DMS114 treated with DMSO at 0.1 percent for 48 hours (cell line): ENCODE measurements around the gene GARIN5B.
"Not testable (repeated sequence)": the region's sequence is repeated elsewhere in the genome, so short reads cannot be mapped to it uniquely, and the experiment has no call there.

ENCODE experiments used
- DNase-seq: peaks from one replicate; lab custom pipeline; 2025; ENCODE audit not compliant: unreplicated experiment; lab: John Stamatoyannopoulos, UW

GARIN5B gene

DNA sequence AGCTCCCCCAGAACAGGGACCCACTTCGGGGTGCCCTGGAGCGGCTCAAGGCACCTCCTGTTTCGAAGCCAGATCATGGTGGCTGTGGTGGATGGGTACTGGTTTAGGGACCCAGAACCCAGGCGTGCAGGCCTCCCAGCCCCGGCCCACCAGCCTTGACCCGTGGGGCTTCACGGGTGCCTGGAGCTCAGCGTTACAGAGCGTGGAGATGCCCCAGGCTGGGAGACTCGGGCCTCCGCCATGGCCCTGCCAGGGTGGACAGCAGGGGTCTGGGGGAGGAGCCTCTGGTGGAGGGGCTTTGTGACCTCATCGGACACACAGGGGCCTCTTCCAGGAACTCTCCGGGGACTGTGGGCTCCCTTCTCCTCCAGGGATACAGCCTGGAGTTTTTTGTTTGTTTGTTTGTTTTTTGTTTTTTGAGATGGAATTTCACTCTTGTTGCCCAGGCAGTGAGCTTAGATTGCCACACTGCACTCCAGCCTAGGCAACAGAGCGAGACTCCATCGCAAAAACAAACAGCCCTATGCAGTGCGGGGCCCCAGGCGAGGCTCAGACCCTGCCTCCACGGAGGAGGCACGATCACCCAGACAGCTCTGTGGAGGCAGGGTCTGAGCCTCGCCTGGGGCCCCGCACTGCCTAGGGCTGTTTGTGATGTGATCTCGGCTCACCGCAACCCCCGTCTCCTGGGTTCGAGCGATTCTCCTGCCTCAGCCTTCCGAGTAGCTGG lies at the start of gene GARIN5B:
Gene GARIN5B, minus strand, starts transcription at position 271 of the 727 bp plus-strand sequence. Its CDS starts 194 bp downstream, at position 77.
- no peak for DNase-seq

DNA sequence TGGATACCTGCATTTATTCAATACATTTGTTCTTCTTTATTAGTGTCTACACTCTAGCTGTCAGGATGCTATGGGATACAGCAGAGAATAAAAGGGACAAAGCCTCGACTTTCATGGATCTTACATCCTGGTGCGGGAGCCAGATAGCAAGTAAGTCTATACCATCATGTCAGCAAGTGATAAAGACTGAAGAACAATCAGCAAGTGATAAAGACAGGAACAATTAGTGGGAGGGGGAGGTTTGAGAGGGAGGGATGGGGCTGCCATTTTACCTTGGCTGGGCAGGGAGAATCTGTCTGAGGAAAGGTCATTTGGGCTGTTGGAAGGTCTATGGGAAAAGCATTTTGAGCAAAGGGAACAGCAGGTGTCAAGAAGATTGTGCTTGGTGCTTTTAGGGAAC lies 47.1 kb upstream of the GARIN5B start:
- DNase-seq = no peak

- not testable (repeated sequence) for DNase-seq
Observed at GRCh38 chr19:55409179-55409578, 46.1 kb upstream of the GARIN5B start.

- DNase-seq = no peak
Observed at GRCh38 chr19:55408533-55408872, 45.4 kb upstream of the GARIN5B start.

- peak; percentile 98 for DNase-seq
Observed at GRCh38 chr19:55407800-55408532, 44.9 kb upstream of the GARIN5B start.

GRCh38 chr19:55407550-55407799 lies 44.4 kb upstream of the GARIN5B start, which contains the start of gene UBE2S:
Gene UBE2S (minus strand): TSS chr19:55407788. CDS start chr19:55407589, 199 bp downstream.
- DNase-seq = not testable (repeated sequence)

DNA sequence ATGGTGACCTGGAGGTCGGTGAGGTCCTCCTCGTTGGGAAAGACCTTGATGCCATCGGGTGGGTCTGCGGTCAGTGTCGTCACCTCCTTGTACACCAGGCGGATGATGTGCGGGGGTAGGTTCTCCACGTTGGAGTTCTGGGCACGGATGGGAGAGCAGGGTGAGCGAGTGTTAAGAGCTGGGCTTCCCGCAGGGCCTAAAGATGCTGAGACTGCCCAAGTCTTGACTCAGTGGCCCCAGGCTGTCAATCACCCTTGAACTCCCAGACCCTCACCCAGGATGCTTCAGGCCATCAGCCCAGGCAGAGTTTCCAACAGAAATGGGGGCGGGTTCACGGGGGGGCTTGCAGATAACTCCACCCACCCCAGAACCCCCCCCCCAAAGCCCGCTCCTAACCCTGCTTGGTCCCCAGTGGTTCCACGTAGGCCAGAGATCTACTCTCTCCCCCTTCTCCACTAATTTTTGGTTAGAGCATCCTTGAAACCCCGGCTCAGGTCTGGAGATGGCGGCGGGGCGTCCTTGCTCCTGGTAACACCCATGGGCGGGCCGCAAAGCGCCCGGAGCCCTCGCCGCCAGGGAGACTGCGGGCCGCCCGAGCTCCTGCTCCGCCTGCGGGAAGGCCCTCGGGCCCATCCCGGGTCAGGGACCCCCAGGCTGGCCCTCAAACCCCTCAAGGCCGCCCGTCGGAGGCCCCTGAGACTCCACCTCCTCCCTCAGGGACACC lies 43.9 kb upstream of the GARIN5B start:
- DNase-seq = no peak

GRCh38 chr19:55406091-55406825 lies 43.2 kb upstream of the GARIN5B start:
- no peak for DNase-seq

- no peak for DNase-seq
Observed at GRCh38 chr19:55405638-55406037, 42.6 kb upstream of the GARIN5B start.

- no peak for DNase-seq
Observed at GRCh38 chr19:55402509-55402908, 39.4 kb upstream of the GARIN5B start.

DNA sequence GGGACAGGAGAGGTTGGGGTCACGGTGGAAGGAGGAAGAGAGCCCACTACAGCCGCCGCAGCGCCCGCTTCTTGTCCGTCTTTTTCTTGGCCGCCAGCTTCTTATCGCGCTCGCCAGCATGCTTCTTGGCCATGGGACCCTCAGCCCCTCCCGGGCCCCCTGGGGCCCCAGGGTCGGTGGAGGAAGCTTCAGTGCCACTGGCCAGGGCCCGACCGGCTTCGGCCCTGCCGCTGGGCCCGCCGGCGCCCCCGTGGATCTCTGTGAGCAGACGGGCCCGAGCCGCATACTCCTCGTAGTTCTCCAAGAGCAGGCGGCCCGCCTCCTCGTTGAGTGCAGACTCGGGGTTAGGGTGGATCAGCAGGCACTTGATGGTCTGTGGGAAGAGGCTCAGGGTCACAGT lies 38.3 kb upstream of the GARIN5B start:
- DNase-seq = not testable (repeated sequence)

GRCh38 chr19:55400281-55401087 lies 37.4 kb upstream of the GARIN5B start:
- DNase-seq = no peak

- no peak for DNase-seq
Observed at GRCh38 chr19:55398200-55398925, 35.3 kb upstream of the GARIN5B start.

GRCh38 chr19:55392820-55393761 lies 30.0 kb upstream of the GARIN5B start:
- no peak for DNase-seq

DNA sequence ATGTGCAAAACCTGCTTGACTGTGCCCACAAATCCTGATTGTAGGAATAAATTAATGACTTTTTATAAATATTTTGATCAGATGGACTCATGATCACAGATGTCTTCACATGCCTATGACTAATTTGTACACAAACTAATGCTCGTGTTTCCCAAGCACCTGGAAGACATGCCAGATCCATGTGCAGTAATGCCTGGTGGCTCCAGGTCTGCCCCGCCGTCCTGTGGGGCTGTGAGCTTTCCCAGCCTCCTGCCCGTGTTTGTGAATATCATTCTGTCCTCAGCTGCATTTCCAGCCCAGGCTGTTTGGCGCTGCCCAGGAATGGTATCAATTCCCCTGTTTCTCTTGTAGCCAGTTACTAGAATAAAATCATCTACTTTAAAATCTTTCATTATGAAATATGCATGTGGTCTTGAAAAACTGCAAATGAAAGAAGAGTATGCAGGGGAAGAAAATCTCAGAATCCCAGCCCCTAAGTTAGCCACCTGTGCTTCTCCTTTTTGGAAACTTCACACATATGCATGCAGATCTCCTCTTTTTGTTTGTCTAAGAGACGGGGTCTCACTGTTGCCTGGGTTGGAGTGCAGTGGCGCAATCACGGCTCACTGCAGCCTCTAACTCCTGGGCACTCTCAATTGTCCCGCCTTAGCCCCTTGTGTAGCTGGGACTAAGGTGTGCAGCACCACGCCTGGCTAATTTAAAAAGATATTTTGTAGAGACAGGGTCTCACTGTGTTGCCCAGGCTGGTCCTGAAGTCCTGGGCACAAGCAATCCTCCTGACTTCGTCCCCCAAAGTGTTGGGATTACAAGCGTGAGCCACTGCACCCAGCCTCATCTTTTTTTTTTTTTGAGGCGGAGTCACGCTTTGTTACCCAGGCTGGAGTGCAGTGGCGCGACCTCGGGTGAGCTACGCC lies 28.9 kb upstream of the GARIN5B start:
- no peak for DNase-seq

DNA sequence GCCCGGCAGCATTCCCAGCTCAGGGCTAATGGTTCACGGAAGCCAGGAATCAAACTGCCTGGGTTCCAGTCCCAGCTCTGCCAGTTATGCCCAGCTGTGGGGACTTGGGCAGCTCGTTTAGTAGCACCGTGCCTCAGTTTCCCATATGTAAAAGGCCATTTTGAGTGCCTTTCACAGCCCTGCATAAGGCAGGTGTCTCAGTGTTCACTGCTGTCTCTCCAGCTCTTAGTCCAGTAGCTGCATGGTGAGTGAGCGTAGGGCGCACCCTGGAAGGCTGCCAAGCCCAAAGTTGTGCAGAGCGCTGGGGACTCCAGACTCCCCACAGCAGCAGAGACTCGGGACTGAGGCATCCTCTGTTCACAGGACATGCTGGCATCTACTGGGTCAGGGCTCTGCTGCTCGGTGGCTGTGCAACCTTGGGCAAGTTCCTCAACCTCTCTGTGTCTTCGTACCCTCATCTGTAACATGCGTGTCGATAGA lies 28.2 kb upstream of the GARIN5B start:
- DNase-seq = no peak

DNA sequence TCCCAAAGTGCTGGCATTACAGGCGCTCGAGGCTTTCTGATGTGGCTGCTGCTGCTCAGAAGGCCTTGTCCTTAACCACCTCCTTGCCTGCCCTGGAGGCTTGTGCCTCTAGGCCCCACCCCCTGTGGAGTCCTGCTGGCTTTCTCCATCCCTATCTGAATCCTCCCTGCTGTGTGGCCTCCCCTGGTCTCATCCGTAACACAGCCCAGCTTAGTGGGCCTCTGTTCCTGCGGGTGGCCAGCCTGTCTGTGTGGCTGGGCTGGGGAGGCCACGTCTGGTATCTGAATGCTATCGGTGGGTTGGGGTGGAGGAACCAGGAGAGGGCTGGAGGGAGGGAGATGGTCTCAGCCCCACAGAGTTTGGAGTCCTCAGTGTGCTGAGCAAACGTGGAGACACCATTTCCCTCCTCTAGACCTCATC lies 27.4 kb upstream of the GARIN5B start:
- no peak for DNase-seq
